HL-60/S4 treated with phorbol 12-myristate 13-acetate at 8.2 ng/mL for 4 days and 3 days (cell line): Measurements from ENCODE around the gene PRAMEF9.
"Not testable (repeated sequence)": the region's sequence is repeated elsewhere in the genome, so short reads cannot be mapped to it uniquely, and the experiment has no call there.

ENCODE experiments used
- in situ Hi-C: fragments of 300-500 bp; cut with MboI; formaldehyde crosslinking; loops from 2 replicates; pipeline ENCODE4 v1.15.0; 2022; ENCODE audit warnings: low sequenced_read_pairs

PRAMEF9 gene

DNA sequence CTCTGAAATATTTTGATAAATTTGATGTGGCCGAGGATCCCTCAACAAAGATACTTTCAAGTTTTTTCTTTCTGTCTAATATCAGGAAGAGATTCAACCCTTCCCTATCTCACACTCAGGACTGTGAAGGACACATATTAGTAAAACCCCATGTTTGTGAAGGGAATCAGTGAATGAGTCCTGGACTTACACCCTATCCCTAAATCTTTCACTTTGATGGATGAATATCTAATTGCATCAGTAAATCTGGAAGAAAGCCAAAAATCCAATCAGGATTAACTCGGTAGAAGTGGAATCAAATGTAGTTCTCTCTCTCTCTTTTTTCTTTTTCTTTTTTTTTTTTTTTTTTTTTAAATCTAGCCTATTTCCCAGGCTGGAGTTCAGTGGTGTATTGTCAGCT, at the start of gene PRAMEF9:
TSS of gene PRAMEF9 (plus strand) at position 301 of the 400 bp plus-strand sequence. CDS start 3,433 bp downstream, outside the sequence.
- in situ Hi-C loops: not testable (repeated sequence)

DNA sequence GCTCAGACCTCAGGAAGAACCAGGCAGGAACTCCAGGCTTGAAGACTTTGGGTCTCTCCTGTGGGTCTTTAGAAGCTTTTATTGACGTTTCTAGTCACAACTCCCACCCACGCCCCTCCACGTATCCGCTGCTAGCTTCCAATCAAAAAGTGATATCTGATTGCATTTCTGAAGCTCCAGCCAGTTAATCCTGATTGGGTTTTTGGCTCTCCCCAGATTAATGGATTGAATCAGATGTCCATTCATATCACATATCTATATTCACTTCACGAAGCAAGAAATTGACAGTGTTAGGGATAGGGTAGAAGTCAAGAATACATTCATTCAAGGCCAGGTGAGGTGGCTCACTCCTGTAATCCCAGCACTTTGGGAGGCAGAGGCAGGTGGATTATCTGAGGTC, 15.7 kb upstream of the PRAMEF9 start, which contains the start of gene PRAMEF26:
TSS of gene PRAMEF26 (minus strand) at position 101 of the 400 bp plus-strand sequence. CDS start 2,914 bp downstream, outside the sequence.
- in situ Hi-C loops: not testable (repeated sequence)

DNA sequence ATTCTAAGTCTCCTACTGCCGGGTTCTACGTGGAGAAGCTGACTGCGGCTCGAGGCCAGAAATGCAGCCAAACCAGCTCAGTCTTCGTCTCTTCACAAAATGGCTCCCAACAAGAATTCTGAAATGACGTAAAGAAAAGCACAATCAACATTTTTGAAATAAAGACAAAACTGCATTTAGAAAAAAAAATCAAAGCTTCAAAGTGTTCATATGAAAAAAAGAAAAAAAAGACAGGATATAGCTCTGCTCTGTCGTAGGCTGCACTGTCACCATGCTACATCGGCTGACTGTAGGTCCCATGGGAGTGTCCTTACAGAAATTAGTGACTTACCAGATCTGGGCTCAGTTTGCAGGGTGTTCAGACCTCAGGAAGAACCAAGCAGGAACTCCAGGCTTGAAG, 6.1 kb upstream of the PRAMEF9 start, which contains the start of gene HNRNPCL4:
TSS of gene HNRNPCL4 (minus strand) at position 101 of the 400 bp plus-strand sequence. CDS start 164 bp downstream, outside the sequence.
- in situ Hi-C loops: not testable (repeated sequence)

DNA sequence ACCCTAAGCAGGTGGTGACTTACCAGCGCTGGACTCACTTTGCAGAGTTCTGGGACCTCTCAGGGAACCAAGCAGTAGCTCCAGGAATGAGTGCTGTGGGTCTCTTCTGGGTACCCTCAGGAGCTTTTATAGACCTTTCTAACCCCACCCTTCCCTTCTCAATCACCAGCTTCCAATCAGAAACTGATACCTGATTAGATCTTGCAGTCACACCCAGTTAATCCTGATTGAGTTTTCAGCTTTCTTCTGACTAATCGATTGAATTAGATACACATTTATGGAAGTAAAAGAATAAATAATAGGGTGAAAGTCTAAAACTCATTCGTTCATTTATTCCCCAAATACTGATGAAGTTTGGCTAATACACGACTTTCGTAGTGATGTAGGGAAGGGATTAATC, 29.7 kb downstream of the PRAMEF9 start, which contains the start of gene PRAMEF13:
TSS of gene PRAMEF13 (minus strand) at position 101 of the 400 bp plus-strand sequence. CDS start 1,820 bp downstream, outside the sequence.
- in situ Hi-C loops: not testable (repeated sequence)

DNA sequence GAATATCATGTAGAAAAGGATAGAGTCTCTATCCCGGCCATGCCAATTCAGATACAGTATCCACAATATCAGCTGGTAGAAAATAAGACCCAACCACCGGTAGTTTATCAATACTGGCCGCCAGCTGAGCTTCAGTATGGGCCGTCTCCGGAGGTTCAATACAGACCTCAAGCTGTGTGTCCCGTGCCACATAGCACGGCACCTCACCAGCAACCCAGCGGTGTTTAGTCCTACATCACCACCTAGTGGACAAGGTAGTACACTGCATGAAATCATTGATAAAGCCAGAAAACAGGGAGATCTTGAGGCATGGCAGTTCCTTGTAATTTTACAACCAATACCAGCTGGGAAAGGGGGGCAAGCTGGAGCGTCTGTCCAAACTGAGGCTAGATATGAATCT, 37.1 kb downstream of the PRAMEF9 start:
- in situ Hi-C loops: not testable (repeated sequence)

DNA sequence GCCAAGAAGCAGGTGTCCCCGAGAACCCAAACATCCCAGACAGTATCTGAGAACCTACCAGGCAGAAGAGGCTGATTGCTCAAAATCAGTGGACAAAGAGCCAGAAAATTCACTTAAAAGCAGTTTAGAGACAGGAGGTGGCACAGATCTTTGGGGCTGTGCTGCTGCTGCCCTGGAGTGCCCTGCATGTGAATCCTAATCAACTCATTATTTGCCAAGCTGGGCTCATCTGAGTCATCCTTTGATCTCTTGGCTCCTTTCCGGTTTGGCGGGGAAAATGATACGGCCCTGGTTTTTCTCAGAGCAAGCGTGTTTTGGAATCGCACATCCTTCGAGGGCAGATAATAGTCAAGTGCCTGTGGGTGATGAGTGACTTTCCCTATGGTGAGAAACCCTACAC, 45.0 kb downstream of the PRAMEF9 start:
- in situ Hi-C loops: not testable (repeated sequence)

DNA sequence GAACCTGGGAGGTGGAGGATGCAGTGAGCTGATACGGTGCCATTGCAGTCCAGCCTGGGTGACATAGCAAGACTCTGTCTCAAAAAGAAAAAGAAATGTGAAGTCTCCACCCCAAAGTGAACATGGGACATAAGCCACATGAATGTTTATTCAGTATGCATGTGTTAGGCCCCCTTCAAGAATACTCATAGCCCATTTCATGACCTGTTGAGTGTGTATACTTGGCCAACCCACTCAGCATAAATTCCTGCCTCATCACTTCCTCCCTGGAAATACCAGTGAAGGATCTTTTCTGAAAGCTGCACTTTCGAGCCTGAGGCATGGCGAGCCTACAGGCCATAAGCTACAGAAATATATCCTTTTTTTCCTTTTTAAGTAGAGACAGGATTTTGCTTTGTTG, 47.6 kb downstream of the PRAMEF9 start:
- in situ Hi-C loops: not testable (repeated sequence)

DNA sequence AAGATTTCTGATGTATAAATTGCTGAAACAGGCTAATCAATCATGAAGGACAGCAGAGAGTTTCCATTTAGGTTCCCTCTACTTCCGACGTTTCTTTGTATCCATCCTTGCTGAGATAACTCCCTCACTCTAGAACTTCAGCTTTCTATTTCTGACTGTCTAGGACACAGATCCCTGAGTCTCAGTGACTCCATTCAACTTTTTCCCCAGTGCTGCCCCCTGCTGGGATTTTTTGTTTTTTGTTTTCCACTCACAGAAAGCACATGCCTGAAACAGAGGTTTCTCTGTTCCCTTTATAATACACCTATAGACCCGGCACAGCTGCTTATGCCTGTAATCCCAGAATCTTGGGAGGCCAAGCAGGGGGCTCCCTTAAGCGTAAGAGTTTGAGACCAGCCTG, 51.1 kb downstream of the PRAMEF9 start:
- in situ Hi-C loops: not testable (repeated sequence)

DNA sequence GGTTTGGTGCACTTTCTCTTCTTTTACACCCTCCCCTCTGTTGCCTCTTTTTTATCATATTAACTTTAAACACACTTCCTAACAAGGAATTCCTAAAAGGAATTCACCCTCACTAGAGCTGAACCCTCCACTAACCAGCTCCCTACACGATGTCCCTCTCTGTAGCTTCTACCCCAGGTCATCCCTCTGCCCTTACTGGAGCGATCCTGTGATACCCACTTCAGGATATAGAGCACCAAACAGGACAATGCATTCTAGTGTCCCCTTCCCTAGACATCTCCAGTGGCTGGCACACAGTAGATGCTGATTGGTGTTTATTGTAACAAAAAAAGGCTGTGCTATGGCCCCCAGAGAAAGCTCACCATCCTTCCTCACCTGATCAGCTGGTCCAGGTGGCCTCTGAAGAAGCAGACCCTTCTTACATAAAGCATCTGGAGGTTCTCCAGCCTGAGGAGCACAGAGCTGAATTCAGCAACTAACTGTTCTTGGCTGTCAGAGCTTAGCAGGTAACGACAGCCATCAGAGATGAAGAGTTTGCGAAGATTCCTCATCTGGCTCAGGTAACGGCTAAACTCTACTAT, 52.9 kb downstream of the PRAMEF9 start:
- in situ Hi-C loops: no loop called here

DNA sequence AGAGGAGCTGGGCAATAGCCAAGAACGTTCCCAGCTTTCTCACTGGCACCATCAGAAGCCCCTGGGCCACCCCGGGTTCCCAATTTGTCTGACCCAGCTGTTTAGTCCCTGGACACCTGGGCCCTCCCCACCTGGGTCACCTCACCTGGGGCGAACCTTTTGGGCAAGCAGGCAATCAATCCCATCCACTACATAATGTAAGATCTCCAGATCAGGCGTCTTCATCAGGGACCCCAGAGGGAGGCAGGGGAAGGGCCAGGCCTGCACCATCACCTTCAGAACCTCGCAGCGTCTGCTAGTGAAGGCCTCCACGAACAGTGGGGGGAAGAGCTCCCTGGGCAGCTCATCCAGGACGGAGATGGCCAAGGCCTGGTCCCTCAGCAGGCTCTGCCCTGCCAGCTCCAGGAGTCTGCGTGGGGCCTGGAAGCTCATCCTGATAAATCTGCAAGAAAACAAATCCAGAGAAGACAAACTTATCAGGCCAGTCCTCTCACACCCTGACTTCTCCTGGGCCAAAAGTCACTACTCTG, 54.1 kb downstream of the PRAMEF9 start, which contains the start of gene PRAMEF18:
TSS of gene PRAMEF18 (minus strand) at position 480 of the 530 bp plus-strand sequence. CDS start at position 432, 48 bp downstream.
- in situ Hi-C loops: not testable (repeated sequence)

DNA sequence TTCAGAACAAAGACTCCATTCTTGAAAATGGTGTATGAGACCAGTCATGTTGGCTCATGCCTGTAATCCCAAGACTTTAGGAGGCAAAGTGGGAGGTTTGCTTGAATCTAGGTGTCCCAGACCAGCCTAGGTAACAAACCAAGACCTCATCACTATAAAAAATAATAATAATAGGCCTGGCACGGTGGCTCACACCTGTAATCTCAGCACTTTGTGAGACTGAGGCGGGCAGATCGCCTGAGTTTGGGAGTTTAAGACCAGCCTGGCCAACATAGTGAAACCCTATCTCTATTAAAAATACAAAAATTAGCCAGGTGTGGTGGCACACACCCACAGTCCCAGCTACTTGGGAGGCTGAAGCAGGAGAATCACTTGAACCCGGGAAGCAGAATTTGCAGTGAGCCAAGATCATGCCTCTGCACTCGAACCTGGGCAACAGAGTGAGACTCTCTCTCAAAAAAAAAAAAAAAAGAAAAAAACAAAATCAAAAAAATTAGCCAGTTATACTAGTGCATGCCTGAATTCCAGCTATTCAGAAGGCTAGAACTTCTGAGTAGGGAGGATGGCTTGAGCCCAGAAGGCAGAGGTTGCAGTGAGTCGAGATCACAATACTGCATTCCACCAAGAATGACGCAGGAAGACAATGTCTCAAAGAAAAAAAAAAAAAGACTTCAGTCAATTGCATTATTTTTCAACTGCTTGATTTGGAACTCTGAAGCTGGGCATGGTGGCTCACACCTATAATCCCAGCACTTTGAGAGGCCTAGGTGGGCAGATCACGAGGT, 55.8 kb downstream of the PRAMEF9 start:
- in situ Hi-C loops: not testable (repeated sequence)

DNA sequence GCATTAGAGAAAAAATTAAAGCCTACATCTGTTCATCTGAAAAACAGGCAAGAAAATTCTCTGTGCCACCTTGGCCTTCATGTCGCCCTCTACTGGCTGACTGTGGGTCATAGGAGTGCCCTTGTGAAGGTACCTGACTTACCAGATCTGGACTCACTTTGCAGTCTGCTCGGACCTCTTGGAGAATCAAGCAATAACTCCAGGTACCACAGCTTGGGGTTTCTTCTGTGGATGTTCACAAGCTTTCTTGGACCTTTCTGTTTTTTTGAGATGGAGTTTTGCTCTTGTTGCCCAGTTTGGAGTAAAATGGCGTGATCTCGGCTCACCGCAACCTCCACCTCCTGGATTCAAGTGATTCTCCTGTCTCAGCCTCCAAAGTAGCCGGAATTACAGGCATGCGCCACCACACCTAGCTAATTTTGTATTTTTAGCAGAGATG, 56.7 kb downstream of the PRAMEF9 start:
- in situ Hi-C loops: no loop called here
